Smooth muscle cell (in vitro differentiated cells): ENCODE results near the gene CORO1C. TPM values are rescaled to one million over a fixed set of nuclear protein-coding genes. Genes with fewer than 3 reads are reported as not detected.

ENCODE experiments used
- DNase-seq: peaks from one replicate; lab custom pipeline; 2025; ENCODE audit not compliant: unreplicated experiment; lab: John Stamatoyannopoulos, UW
- H2AFZ ChIP-seq: fragments of 200-600 bp; sonication (generic); 2 replicates; pipeline ENCODE4 v1.6.0; 2016; ENCODE audit warnings: antibody characterized with exemption, low read depth, mild to moderate bottlenecking
- H3F3A ChIP-seq: fragments of 200-600 bp; sonication (generic); 2 replicates; pipeline ENCODE4 v1.6.0; 2017; ENCODE audit warnings: antibody characterized with exemption, low read depth
- H3K27ac ChIP-seq: fragments of 200-600 bp; sonication (generic); 2 replicates; pipeline ENCODE4 v1.5.1; 2016; ENCODE audit warnings: low read depth, mild to moderate bottlenecking
- H3K27me3 ChIP-seq: fragments of 200-600 bp; sonication (generic); 2 replicates; pipeline ENCODE4 v1.6.1; 2016; ENCODE audit warnings: low read depth, mild to moderate bottlenecking
- H3K36me3 ChIP-seq: fragments of 200-600 bp; sonication (generic); 2 replicates; pipeline ENCODE4 v1.5.1; 2016; ENCODE audit warnings: low read depth
- H3K4me1 ChIP-seq: fragments of 200-600 bp; sonication (generic); 2 replicates; pipeline ENCODE4 v1.5.1; 2016; ENCODE audit warnings: low read depth
- H3K4me2 ChIP-seq: fragments of 200-600 bp; sonication (generic); 2 replicates; pipeline ENCODE4 v1.6.0; 2016; ENCODE audit warnings: mild to moderate bottlenecking
- H3K4me3 ChIP-seq: fragments of 200-600 bp; sonication (generic); 2 replicates; pipeline ENCODE4 v1.5.1; 2016; ENCODE audit warnings: mild to moderate bottlenecking
- H3K79me2 ChIP-seq: fragments of 200-600 bp; sonication (generic); 2 replicates; pipeline ENCODE4 v1.6.0; 2016; ENCODE audit warnings: low read depth, mild to moderate bottlenecking
- H3K9ac ChIP-seq: fragments of 200-600 bp; sonication (generic); 2 replicates; pipeline ENCODE4 v1.6.0; 2016; ENCODE audit warnings: low read depth
- H3K9me3 ChIP-seq: fragments of 200-600 bp; sonication (generic); replicated peaks from 2 replicates; pipeline ENCODE4 v1.5.1; 2016; ENCODE audit warnings: low read depth
- H4K20me1 ChIP-seq: fragments of 200-600 bp; sonication (generic); 2 replicates; pipeline ENCODE4 v1.6.0; 2016; ENCODE audit warnings: low read depth
- WGBS: methylation state at CpG from one replicate; pipeline ENCODE4 v1.1.7; 2016; ENCODE audit warnings: low lambda C conversion rate; 5-methylcytosine and 5-hydroxymethylcytosine counted together
- polyA plus RNA-seq: library from polyadenylated mRNA; unstranded; fragments of >200 nt; fragmentation: Nextera tagmentation; extraction: Ambion mirVana; gene quantifications from 2 replicates; pipeline ENCODE4 v1.2.1, GENCODE V29; 2016
- total RNA-seq: library from RNA; depleted of rRNA; stranded (reverse); fragments of >200 nt; gene quantifications from 2 replicates; pipeline ENCODE4 v1.2.3, GENCODE V29; 2014
- TF ChIP-seq, protein P1 (sequence below): fragments of 200-600 bp; sonication (generic); IDR thresholded peaks from 2 replicates; pipeline ENCODE4 v1.5.1; 2017; ENCODE audit warnings: borderline replicate concordance, mild to moderate bottlenecking, antibody characterized with exemption; ENCODE audit not compliant: insufficient read depth, poor library complexity, severe bottlenecking

The CORO1C gene
- total and polyA plus RNA-seq, 2 experiments from 2014 or later: 96.7 to 136 TPM

GRCh38 chr12:108756421-108756820 lies 25.1 kb upstream of the CORO1C start:
- H3K27ac ChIP-seq: no peak overlapping the region
- no peaks in the 10 kb centered on the region for H3K9me3 ChIP-seq
- H3K4me3 ChIP-seq: no peak overlapping the region
- 90% methylated on average over 6 of the region's 6 CpGs for whole genome bisulfite sequencing
- TF ChIP-seq, protein P1, sequence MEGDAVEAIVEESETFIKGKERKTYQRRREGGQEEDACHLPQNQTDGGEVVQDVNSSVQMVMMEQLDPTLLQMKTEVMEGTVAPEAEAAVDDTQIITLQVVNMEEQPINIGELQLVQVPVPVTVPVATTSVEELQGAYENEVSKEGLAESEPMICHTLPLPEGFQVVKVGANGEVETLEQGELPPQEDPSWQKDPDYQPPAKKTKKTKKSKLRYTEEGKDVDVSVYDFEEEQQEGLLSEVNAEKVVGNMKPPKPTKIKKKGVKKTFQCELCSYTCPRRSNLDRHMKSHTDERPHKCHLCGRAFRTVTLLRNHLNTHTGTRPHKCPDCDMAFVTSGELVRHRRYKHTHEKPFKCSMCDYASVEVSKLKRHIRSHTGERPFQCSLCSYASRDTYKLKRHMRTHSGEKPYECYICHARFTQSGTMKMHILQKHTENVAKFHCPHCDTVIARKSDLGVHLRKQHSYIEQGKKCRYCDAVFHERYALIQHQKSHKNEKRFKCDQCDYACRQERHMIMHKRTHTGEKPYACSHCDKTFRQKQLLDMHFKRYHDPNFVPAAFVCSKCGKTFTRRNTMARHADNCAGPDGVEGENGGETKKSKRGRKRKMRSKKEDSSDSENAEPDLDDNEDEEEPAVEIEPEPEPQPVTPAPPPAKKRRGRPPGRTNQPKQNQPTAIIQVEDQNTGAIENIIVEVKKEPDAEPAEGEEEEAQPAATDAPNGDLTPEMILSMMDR: no peak
- H3K4me1 ChIP-seq: no peaks in the 10 kb centered on the region
- no peaks in the 10 kb centered on the region for H3F3A ChIP-seq
- no peak overlapping the region for H2AFZ ChIP-seq
- no peak overlapping the region for H3K4me2 ChIP-seq
- H3K9ac ChIP-seq: no peak overlapping the region
- no peaks in the 10 kb centered on the region for H4K20me1 ChIP-seq
- no peak for DNase-seq
- no peaks in the 10 kb centered on the region for H3K27me3 ChIP-seq
- H3K79me2 ChIP-seq: no peaks in the 10 kb centered on the region
- no peaks in the 10 kb centered on the region for H3K36me3 ChIP-seq

DNA sequence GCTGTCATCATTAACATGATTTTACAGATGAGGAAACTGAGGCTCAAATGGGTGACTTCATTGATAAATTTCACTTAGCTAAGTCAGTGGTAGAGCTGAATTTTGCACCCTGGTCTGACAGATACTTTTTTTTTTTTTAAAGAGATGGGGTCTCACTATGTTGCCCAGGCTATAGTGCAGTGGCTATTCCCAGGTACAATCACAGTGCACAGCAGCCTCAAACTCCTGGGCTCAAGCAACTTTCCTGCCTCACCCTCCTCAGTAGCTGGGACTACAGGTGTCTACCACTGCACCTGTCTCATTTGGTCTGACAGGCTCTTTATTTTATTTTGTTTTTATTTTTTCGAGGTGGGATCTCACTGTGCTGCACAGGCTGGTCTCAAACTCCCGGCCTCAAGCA lies 24.2 kb upstream of the CORO1C start:
- H3K27ac ChIP-seq: no peak overlapping the region
- H3K9ac ChIP-seq: no peak overlapping the region
- no peaks in the 10 kb centered on the region for H3K4me1 ChIP-seq
- H3K79me2 ChIP-seq: no peaks in the 10 kb centered on the region
- 100% methylated on average over 2 of the region's 2 CpGs for WGBS
- TF ChIP-seq, protein P1: no peak
- no peak for DNase-seq
- H3K36me3 ChIP-seq: no peaks in the 10 kb centered on the region
- no peaks in the 10 kb centered on the region for H3K9me3 ChIP-seq
- H3K4me3 ChIP-seq: no peak overlapping the region
- no peaks in the 10 kb centered on the region for H3F3A ChIP-seq
- H4K20me1 ChIP-seq: no peaks in the 10 kb centered on the region
- H3K27me3 ChIP-seq: no peaks in the 10 kb centered on the region
- H3K4me2 ChIP-seq: no peak overlapping the region
- H2AFZ ChIP-seq: no peak overlapping the region

- Histone ChIP-seq H3K9me3 (no peaks in the 10 kb centered on the region), H3K9ac (no peak overlapping the region), H3K4me2 (no peak overlapping the region), H4K20me1 (no peaks in the 10 kb centered on the region), H3K27me3 (no peaks in the 10 kb centered on the region), H3K4me3 (no peak overlapping the region), H3K4me1 (no peaks in the 10 kb centered on the region), H3K36me3 (no peaks in the 10 kb centered on the region), H3K79me2 (no peaks in the 10 kb centered on the region), H3F3A (no peaks in the 10 kb centered on the region), H3K27ac (no peak overlapping the region), H2AFZ (no peak overlapping the region)
- DNase-seq: no peak
- 90% methylated on average over 6 of the region's 6 CpGs for whole genome bisulfite sequencing
- TF ChIP-seq, protein P1: no peak
These were observed 22.7 kb upstream of the CORO1C start for GRCh38 chr12:108753976-108754375.

- TF ChIP-seq, protein P1: no peak
- Histone ChIP-seq H3K36me3 (no peaks in the 10 kb centered on the region), H3K4me3 (no peak overlapping the region), H3K4me2 (no peak overlapping the region), H2AFZ (no peak overlapping the region), H3K27me3 (no peaks in the 10 kb centered on the region), H4K20me1 (no peaks in the 10 kb centered on the region), H3K9ac (no peak overlapping the region), H3K79me2 (no peaks in the 10 kb centered on the region), H3K9me3 (no peaks in the 10 kb centered on the region), H3K27ac (no peak overlapping the region), H3K4me1 (no peaks in the 10 kb centered on the region), H3F3A (no peaks in the 10 kb centered on the region)
- WGBS: 69% methylated on average over 1 of the region's 1 CpG
- no peak for DNase-seq
These were observed 21.1 kb upstream of the CORO1C start for GRCh38 chr12:108752387-108752786.
